IMR-90 (cell line): ENCODE measurements around the gene EFNB2. TPM values are rescaled to one million over a fixed set of nuclear protein-coding genes. Genes with fewer than 3 reads are reported as not detected.

Experiments used
- ATAC-seq: fragments of 200-7000 bp; cut with Tn5 transposase; 2 replicates; pipeline ENCODE4 v1.9.1; 2020; ENCODE audit warnings: low read depth, mild to moderate bottlenecking, moderate library complexity
- BruUV-seq: library from RNA; stranded (reverse); fragments of 400-500 nt; replicated peaks from 2 replicates; lab custom pipeline; 2021; lab: Mats Ljungman, UMichigan
- CTCF ChIA-PET: fragments of 300-600 bp; formaldehyde crosslinking; extraction: SDS; loops from one replicate; lab custom pipeline; 2021; ENCODE audit warnings: antibody characterized with exemption; lab: Yijun Ruan, JAX
- POLR2A ChIA-PET: fragments of 300-600 bp; sonication (Branson Sonifier 250); formaldehyde crosslinking; loops from one replicate; lab custom pipeline; 2022; ENCODE audit warnings: antibody characterized with exemption; ENCODE audit not compliant: unreplicated experiment; lab: Charles Lee
- DNase-seq: peaks from one replicate; pipeline ENCODE4 v3.0.0; 2013
- H2AFZ ChIP-seq: replicated peaks from 2 replicates; pipeline ENCODE3; 2013; ENCODE audit warnings: low read length, mild to moderate bottlenecking; ENCODE audit not compliant: poor library complexity
- H2AK5ac ChIP-seq: 2 replicates; pipeline ENCODE4 v1.6.1; 2013; ENCODE audit warnings: low read depth, low read length, inconsistent platforms
- H2AK9ac ChIP-seq: replicated peaks from 2 replicates; pipeline ENCODE3; 2013; ENCODE audit warnings: mild to moderate bottlenecking, low read depth, low read length, moderate library complexity; ENCODE audit not compliant: poor library complexity
- H2BK120ac ChIP-seq: 2 replicates; pipeline ENCODE4 v1.6.1; 2013; ENCODE audit warnings: low read depth, low read length, inconsistent platforms
- H2BK15ac ChIP-seq: 3 replicates; pipeline ENCODE4 v1.6.1; 2013; ENCODE audit warnings: low read depth, low read length, inconsistent platforms
- H2BK20ac ChIP-seq: 2 replicates; pipeline ENCODE4 v1.6.1; 2013; ENCODE audit warnings: low read depth, mild to moderate bottlenecking, inconsistent platforms, low read length, moderate library complexity
- H2BK5ac ChIP-seq: 2 replicates; pipeline ENCODE4 v1.6.1; 2013; ENCODE audit warnings: mild to moderate bottlenecking, low read depth, low read length, inconsistent platforms; ENCODE audit not compliant: poor library complexity, severe bottlenecking
- H3K14ac ChIP-seq: replicated peaks from 2 replicates; pipeline ENCODE4 v1.6.1; 2013; ENCODE audit warnings: low read depth, low read length, inconsistent platforms
- H3K18ac ChIP-seq: 2 replicates; pipeline ENCODE4 v1.6.1; 2013; ENCODE audit warnings: low read depth, low read length, control low read depth
- H3K23ac ChIP-seq: 2 replicates; pipeline ENCODE4 v1.6.1; 2013; ENCODE audit warnings: low read depth, low read length, inconsistent platforms
- H3K27ac ChIP-seq: 2 replicates; pipeline ENCODE4 v1.5.1; 2013; ENCODE audit warnings: mild to moderate bottlenecking, control low read depth, low read length; ENCODE audit not compliant: insufficient read depth
- H3K27me3 ChIP-seq: 2 replicates; pipeline ENCODE4 v1.6.1; 2013; ENCODE audit warnings: low read length; ENCODE audit not compliant: control insufficient read depth, insufficient read depth
- H3K36me3 ChIP-seq: 2 replicates; pipeline ENCODE4 v1.6.1; 2013; ENCODE audit warnings: low read length, mixed read lengths; ENCODE audit not compliant: control insufficient read depth, insufficient read depth
- H3K4ac ChIP-seq: 2 replicates; pipeline ENCODE4 v1.6.1; 2013; ENCODE audit warnings: low read depth, low read length, inconsistent platforms
- H3K4me1 ChIP-seq: 2 replicates; pipeline ENCODE4 v1.6.1; 2013; ENCODE audit warnings: low read length, mixed read lengths; ENCODE audit not compliant: control insufficient read depth, insufficient read depth
- H3K4me2 ChIP-seq: 2 replicates; pipeline ENCODE4 v1.6.1; 2013; ENCODE audit warnings: low read depth, mild to moderate bottlenecking, control low read depth, low read length, moderate library complexity
- H3K4me3 ChIP-seq: 2 replicates; pipeline ENCODE4 v1.5.1; 2013; ENCODE audit warnings: low read depth, mild to moderate bottlenecking, control low read depth, low read length, moderate library complexity; ENCODE audit not compliant: insufficient read depth
- H3K56ac ChIP-seq: 2 replicates; pipeline ENCODE4 v1.6.1; 2013; ENCODE audit warnings: low read length, inconsistent platforms; ENCODE audit not compliant: insufficient read depth; ENCODE audit errors: extremely low read depth
- H3K79me1 ChIP-seq, 2 experiments: 2 replicates each; pipeline ENCODE4 v1.6.1; 2013; ENCODE audit warnings: low read length in 2 of 2, inconsistent platforms in 1 of 2, low read depth in 1 of 2
- H3K9ac ChIP-seq: 2 replicates; pipeline ENCODE4 v1.6.1; 2013; ENCODE audit warnings: low read depth, low read length, control low read depth
- H3K9me1 ChIP-seq: 2 replicates; pipeline ENCODE4 v1.6.1; 2013; ENCODE audit warnings: low read length, inconsistent platforms; ENCODE audit not compliant: insufficient read depth
- H3K9me3 ChIP-seq: 2 replicates; pipeline ENCODE4 v1.6.1; 2013; ENCODE audit warnings: low read length; ENCODE audit not compliant: control insufficient read depth, insufficient read depth
- H4K20me1 ChIP-seq: 2 replicates; pipeline ENCODE4 v1.6.1; 2013; ENCODE audit warnings: low read length, inconsistent platforms; ENCODE audit not compliant: insufficient read depth
- H4K5ac ChIP-seq: 2 replicates; pipeline ENCODE4 v1.6.1; 2013; ENCODE audit warnings: mild to moderate bottlenecking, low read depth, low read length, control low read depth
- H4K8ac ChIP-seq, 2 experiments: 2 replicates each; pipeline ENCODE4 v1.6.1; 2013; ENCODE audit warnings: low read depth in 2 of 2, low read length in 2 of 2, control low read depth in 1 of 2, inconsistent platforms in 1 of 2
- H4K91ac ChIP-seq: 2 replicates; pipeline ENCODE4 v1.6.1; 2013; ENCODE audit warnings: low read depth, low read length, inconsistent platforms; ENCODE audit not compliant: insufficient read depth
- CEBPB ChIP-seq: IDR thresholded peaks from 2 replicates; pipeline ENCODE4 v1.6.1; 2012; ENCODE audit warnings: low read depth, low read length, improper control_type of control experiment
- CTCF ChIP-seq: conservative IDR thresholded peaks from 2 replicates; pipeline ENCODE4 v1.5.1; 2012; ENCODE audit warnings: mild to moderate bottlenecking, low read depth, low read length, improper control_type of control experiment
- NFE2L2 ChIP-seq: fragments of 150-350 bp; IDR thresholded peaks from 2 replicates; pipeline ENCODE4 v1.6.1; 2016; ENCODE audit warnings: low read depth, mild to moderate bottlenecking, low read length
- POLR2A ChIP-seq: IDR thresholded peaks from 2 replicates; pipeline ENCODE4 v1.6.1; 2012; ENCODE audit warnings: mild to moderate bottlenecking, low read depth, low read length
- USF2 ChIP-seq: fragments of 150-350 bp; IDR thresholded peaks from 2 replicates; pipeline ENCODE4 v1.6.1; 2017; ENCODE audit warnings: mild to moderate bottlenecking, antibody characterized with exemption, low read length, low read depth
- WGBS, 2 experiments: methylation state at CpG; one replicate each; pipeline versions ENCODE4 v1.1.5 to v1.1.7; 2013; ENCODE audit warnings: missing lambda C conversion rate in 2 of 2; ENCODE audit not compliant: insufficient read length in 1 of 2; ENCODE audit errors: extremely low coverage in 2 of 2; 5-methylcytosine and 5-hydroxymethylcytosine counted together
- dilution Hi-C: fragments of 300-500 bp; cut with HindIII; formaldehyde crosslinking; loops from one replicate; pipeline ENCODE4 v1.14.3; 2018; ENCODE audit warnings: low sequenced_read_pairs; ENCODE audit not compliant: unreplicated experiment
- in situ Hi-C: fragments of 300-500 bp; cut with MboI; formaldehyde crosslinking; loops from 3 replicates; pipeline ENCODE4 v1.14.3; 2019; ENCODE audit warnings: low sequenced_read_pairs, inconsistent platforms, mixed read lengths
- intact Hi-C: fragments of 100-400 bp; cut with micrococcal nuclease; formaldehyde crosslinking; loops from 2 replicates; pipeline ENCODE4 v1.10.0; 2022
- polyA plus RNA-seq, 3 experiments: library from polyadenylated mRNA; depleted of rRNA; stranded (reverse); fragments of >200 nt; gene quantifications; 2 replicates each; pipeline ENCODE4 v1.2.3, GENCODE V29; 2012; ENCODE audit warnings: low replicate concordance in 1 of 3
- total RNA-seq: library from RNA; depleted of rRNA; stranded (reverse); fragments of >200 nt; gene quantifications from 2 replicates; pipeline ENCODE4 v1.2.3, GENCODE V29; 2012

Gene EFNB2
- total and polyA plus RNA-seq, 2 of the 4 experiments (the other 2 are of a cell fraction), result 5.4 to 6.0 TPM

GRCh38 chr13:106499113-106499512 is 36.3 kb downstream of the EFNB2 start:
- dilution Hi-C loops, result no loop called here

More at GRCh38 chr13:106499113-106499512, 36.3 kb downstream of the EFNB2 start:
- no peaks in the 10 kb centered on the region for H3K36me3 ChIP-seq
- no peak overlapping the region for H2AK5ac ChIP-seq
- no peak overlapping the region for H3K4me2 ChIP-seq
- intact Hi-C loops, result no loop called here
- H3K4ac ChIP-seq, result no peak overlapping the region
- no peaks in the 10 kb centered on the region for H3K27me3 ChIP-seq
- H2BK5ac ChIP-seq, result no peak overlapping the region
- BruUV-seq, result no TSS peak
- DNase-seq (no peak), ATAC-seq (no peak)
- no peak overlapping the region for H3K18ac ChIP-seq
- H3K56ac ChIP-seq, result no peak overlapping the region
- H3K4me1 ChIP-seq, result no peaks in the 10 kb centered on the region
- ChIA-PET CTCF (interaction anchor here (1.5 kb wide), 1 partner anchor 9 kb away, joined by 3 read pairs; no protein-coding TSS in a partner anchor), POLR2A (no interaction called here)
- no peak overlapping the region for H3K9ac ChIP-seq
- no peak overlapping the region for H2AK9ac ChIP-seq
- H3K27ac ChIP-seq, result no peak overlapping the region
- H2BK15ac ChIP-seq, result no peak overlapping the region
- H2AFZ ChIP-seq, result no peak overlapping the region
- H4K20me1 ChIP-seq, result no peaks in the 10 kb centered on the region
- no peak overlapping the region for H2BK120ac ChIP-seq
- no peak overlapping the region for H3K4me3 ChIP-seq
- H3K79me1 ChIP-seq, result peaks cover 5 to 17% of the 10 kb centered on the region in 2 experiments
- H3K9me3 ChIP-seq, result no peaks in the 10 kb centered on the region
- H3K9me1 ChIP-seq, result no peaks in the 10 kb centered on the region
- H3K14ac ChIP-seq, result no peak overlapping the region
- no peak overlapping the region for H4K5ac ChIP-seq
- in situ Hi-C loops, result no loop called here
- WGBS, 2 experiments, result no CpG with 5 or more reads among the region's 2 CpGs
- no peak overlapping the region for H4K8ac ChIP-seq
- no peak overlapping the region for H2BK20ac ChIP-seq
- H3K23ac ChIP-seq, result no peak overlapping the region
- TF ChIP-seq CTCF (no peak), NFE2L2 (no peak), CEBPB (no peak), POLR2A (no peak), USF2 (no peak)
- H4K91ac ChIP-seq, result no peak overlapping the region
